NT2/D1 (cell line): Measurements from ENCODE around the gene NUDT2.
"Not testable (repeated sequence)": the region's sequence is repeated elsewhere in the genome, so short reads cannot be mapped to it uniquely, and the experiment has no call there.

Source experiments
- DNase-seq: peaks from one replicate; pipeline ENCODE4 v3.0.0-alpha.2; 2011; ENCODE audit warnings: low read depth, low spot score
- H3K27me3 ChIP-seq: 2 replicates; pipeline ENCODE4 v1.6.0; 2011; ENCODE audit warnings: mild to moderate bottlenecking; ENCODE audit not compliant: insufficient read length, insufficient read depth
- H3K36me3 ChIP-seq: 2 replicates; pipeline ENCODE4 v1.6.1; 2011; ENCODE audit warnings: mild to moderate bottlenecking, low read length, mixed read lengths; ENCODE audit not compliant: insufficient read depth, insufficient read length
- H3K4me1 ChIP-seq: 2 replicates; pipeline ENCODE4 v1.5.1; 2011; ENCODE audit not compliant: insufficient read depth, insufficient read length
- H3K4me3 ChIP-seq: 2 replicates; pipeline ENCODE4 v1.5.1; 2011; ENCODE audit warnings: low read depth; ENCODE audit not compliant: insufficient read length
- H3K9ac ChIP-seq: 2 replicates; pipeline ENCODE4 v1.6.0; 2011; ENCODE audit warnings: low read depth; ENCODE audit not compliant: insufficient read length
- H3K9me3 ChIP-seq: 2 replicates; pipeline ENCODE4 v1.5.1; 2011; ENCODE audit warnings: mild to moderate bottlenecking, low read length; ENCODE audit not compliant: insufficient read depth
- SUZ12 ChIP-seq: IDR thresholded peaks from 2 replicates; pipeline ENCODE4 v1.6.1; 2011; ENCODE audit not compliant: insufficient read length, insufficient read depth; ENCODE audit errors: extremely low read depth
- YY1 ChIP-seq: IDR thresholded peaks from 2 replicates; pipeline ENCODE4 v1.6.1; 2011; ENCODE audit not compliant: insufficient read length, insufficient read depth
- ZNF274 ChIP-seq: IDR thresholded peaks from 2 replicates; pipeline ENCODE4 v1.6.1; 2011; ENCODE audit warnings: mild to moderate bottlenecking, low read depth, low read length

Gene NUDT2

GRCh38 chr9:34337403-34337802, 8.0 kb downstream of the NUDT2 start:
- H3K9me3 ChIP-seq, result no peaks in the 10 kb centered on the region
- H3K9ac ChIP-seq, result no peak overlapping the region
- H3K4me3 ChIP-seq, result no peak overlapping the region
- no peak for TF ChIP-seq YY1
- TF ChIP-seq ZNF274, result no peak
- TF ChIP-seq SUZ12, result no peak
- peaks cover 4% of the 10 kb centered on the region for H3K4me1 ChIP-seq
- no peak for DNase-seq
- H3K36me3 ChIP-seq, result peaks cover 41% of the 10 kb centered on the region
- H3K27me3 ChIP-seq, result no peaks in the 10 kb centered on the region

- not testable (repeated sequence) for H3K4me1 ChIP-seq, DNase-seq, H3K9me3 ChIP-seq, H3K9ac ChIP-seq, H3K4me3 ChIP-seq, H3K27me3 ChIP-seq
- peaks cover 47% of the 10 kb centered on the region for H3K36me3 ChIP-seq
These were observed 8.7 kb downstream of the NUDT2 start for GRCh38 chr9:34338079-34338478.

GRCh38 chr9:34338665-34339385, 9.5 kb downstream of the NUDT2 start:
- no peaks in the 10 kb centered on the region for H3K27me3 ChIP-seq
- TF ChIP-seq YY1 (no peak), SUZ12 (no peak), ZNF274 (no peak)
- H3K4me1 ChIP-seq, result peaks cover 4% of the 10 kb centered on the region
- H3K36me3 ChIP-seq, result peaks cover 55% of the 10 kb centered on the region
- DNase-seq, result no peak
- H3K9me3 ChIP-seq, result no peaks in the 10 kb centered on the region
- no peak overlapping the region for H3K4me3 ChIP-seq
- no peak overlapping the region for H3K9ac ChIP-seq

- TF ChIP-seq ZNF274 (no peak), YY1 (no peak), SUZ12 (no peak)
- peaks cover 61% of the 10 kb centered on the region for H3K36me3 ChIP-seq
- no peak for DNase-seq
- H3K9ac ChIP-seq, result no peak overlapping the region
- no peak overlapping the region for H3K4me3 ChIP-seq
- no peaks in the 10 kb centered on the region for H3K27me3 ChIP-seq
- H3K9me3 ChIP-seq, result no peaks in the 10 kb centered on the region
- peaks cover under 1% of the 10 kb centered on the region for H3K4me1 ChIP-seq
These were observed 12.4 kb downstream of the NUDT2 start for GRCh38 chr9:34341659-34342295.

GRCh38 chr9:34343090-34343489, 13.7 kb downstream of the NUDT2 start:
- H3K4me3 ChIP-seq, result no peak overlapping the region
- H3K9ac ChIP-seq, result no peak overlapping the region
- no peak for DNase-seq
- H3K4me1 ChIP-seq, result peaks cover 4% of the 10 kb centered on the region
- no peaks in the 10 kb centered on the region for H3K9me3 ChIP-seq
- H3K27me3 ChIP-seq, result no peaks in the 10 kb centered on the region
- TF ChIP-seq ZNF274 (no peak), SUZ12 (no peak), YY1 (no peak)
- H3K36me3 ChIP-seq, result peaks cover 64% of the 10 kb centered on the region

- Histone ChIP-seq H3K36me3 (peaks cover 61% of the 10 kb centered on the region), H3K9me3 (no peaks in the 10 kb centered on the region), H3K4me1 (peaks cover 4% of the 10 kb centered on the region), H3K27me3 (no peaks in the 10 kb centered on the region), H3K4me3 (no peak overlapping the region), H3K9ac (no peak overlapping the region)
- TF ChIP-seq ZNF274 (no peak), YY1 (no peak), SUZ12 (no peak)
- no peak for DNase-seq
These were observed 14.2 kb downstream of the NUDT2 start for GRCh38 chr9:34343605-34344004.

- Histone ChIP-seq H3K9me3 (no peaks in the 10 kb centered on the region), H3K4me3 (no peak overlapping the region)
- TF ChIP-seq SUZ12, result no peak
- no peak for TF ChIP-seq YY1
- no peak for TF ChIP-seq ZNF274
These were observed 17.8 kb downstream of the NUDT2 start for GRCh38 chr9:34346873-34347799.

More at GRCh38 chr9:34346873-34347799, 17.8 kb downstream of the NUDT2 start:
- H3K36me3 ChIP-seq, result peaks cover 29% of the 10 kb centered on the region
- DNase-seq, result no peak
- H3K4me1 ChIP-seq, result peaks cover 4% of the 10 kb centered on the region
- no peaks in the 10 kb centered on the region for H3K27me3 ChIP-seq
- H3K9ac ChIP-seq, result no peak overlapping the region
